Type B pancreatic cell (in vitro differentiated cells): ENCODE measurements around the gene TFF2. TPM values are rescaled to one million over a fixed set of nuclear protein-coding genes. Genes with fewer than 3 reads are reported as not detected.

Source experiments
- DNase-seq: peaks from one replicate; pipeline ENCODE4 v3.0.0; 2021; ENCODE audit warnings: mixed read lengths; ENCODE audit not compliant: unreplicated experiment; ENCODE audit errors: extremely low spot score
- H3K27ac Mint-ChIP-seq: 2 replicates; pipeline ENCODE4 v1.8.0; 2021; ENCODE audit warnings: mild to moderate bottlenecking, mixed read lengths
- H3K27me3 Mint-ChIP-seq: 2 replicates; pipeline ENCODE4 v1.8.0; 2021; ENCODE audit warnings: mixed read lengths
- H3K36me3 Mint-ChIP-seq: 2 replicates; pipeline ENCODE4 v1.8.0; 2021; ENCODE audit warnings: mixed read lengths
- H3K4me1 Mint-ChIP-seq: one replicate; pipeline ENCODE4 v1.8.0; 2021; ENCODE audit warnings: mixed read lengths; ENCODE audit not compliant: unreplicated experiment
- H3K4me3 Mint-ChIP-seq: 2 replicates; pipeline ENCODE4 v1.8.0; 2021; ENCODE audit warnings: mild to moderate bottlenecking, mixed read lengths
- H3K9me3 Mint-ChIP-seq: 2 replicates; pipeline ENCODE4 v1.8.0; 2021; ENCODE audit warnings: mixed read lengths
- CTCF ChIP-seq: fragments of 200-600 bp; sonication (generic); conservative IDR thresholded peaks from 2 replicates; pipeline ENCODE4 v1.5.0; 2021; ENCODE audit warnings: antibody characterized with exemption, mild to moderate bottlenecking
- total RNA-seq: library from RNA; stranded (reverse); gene quantifications from 2 replicates; pipeline ENCODE4 v1.2.1, GENCODE V29; 2021; ENCODE audit warnings: low replicate concordance

The TFF2 gene
- total RNA-seq, 1 donor from 2014 or later: 11.3 TPM

GRCh38 chr21:42319851-42320572, 30.8 kb downstream of the TFF2 start:
- TF ChIP-seq CTCF: no peak
- DNase-seq: peak; percentile 63
- Mint-ChIP-seq H3K9me3 (no peaks in the 10 kb centered on the region), H3K27ac (no peak overlapping the region), H3K36me3 (no peaks in the 10 kb centered on the region), H3K4me1 (peaks cover 8% of the 10 kb centered on the region), H3K4me3 (no peak overlapping the region), H3K27me3 (peaks cover 8% of the 10 kb centered on the region)

GRCh38 chr21:42319376-42319775, 31.4 kb downstream of the TFF2 start:
- no peaks in the 10 kb centered on the region for H3K36me3 Mint-ChIP-seq
- no peaks in the 10 kb centered on the region for H3K9me3 Mint-ChIP-seq
- H3K4me3 Mint-ChIP-seq: no peak overlapping the region
- no peak for TF ChIP-seq CTCF
- peak; percentile 62 for DNase-seq
- peaks cover 9% of the 10 kb centered on the region for H3K4me1 Mint-ChIP-seq
- H3K27me3 Mint-ChIP-seq: peaks cover 6% of the 10 kb centered on the region
- H3K27ac Mint-ChIP-seq: no peak overlapping the region

GRCh38 chr21:42317826-42318746, 32.7 kb downstream of the TFF2 start:
- H3K27ac Mint-ChIP-seq: no peak overlapping the region
- no peaks in the 10 kb centered on the region for H3K36me3 Mint-ChIP-seq
- H3K27me3 Mint-ChIP-seq: no peaks in the 10 kb centered on the region
- DNase-seq: peak; percentile 64
- no peak overlapping the region for H3K4me3 Mint-ChIP-seq
- H3K9me3 Mint-ChIP-seq: no peaks in the 10 kb centered on the region
- H3K4me1 Mint-ChIP-seq: peaks cover 16% of the 10 kb centered on the region
- TF ChIP-seq CTCF: no peak

GRCh38 chr21:42317341-42317741, 33.5 kb downstream of the TFF2 start:
- peak; percentile 48 for DNase-seq
- no peaks in the 10 kb centered on the region for H3K36me3 Mint-ChIP-seq
- H3K27me3 Mint-ChIP-seq: no peaks in the 10 kb centered on the region
- H3K9me3 Mint-ChIP-seq: no peaks in the 10 kb centered on the region
- peaks cover 16% of the 10 kb centered on the region for H3K4me1 Mint-ChIP-seq
- H3K27ac Mint-ChIP-seq: no peak overlapping the region
- no peak for TF ChIP-seq CTCF
- no peak overlapping the region for H3K4me3 Mint-ChIP-seq

GRCh38 chr21:42316891-42317290, 33.9 kb downstream of the TFF2 start:
- no peak for TF ChIP-seq CTCF
- H3K9me3 Mint-ChIP-seq: no peaks in the 10 kb centered on the region
- peaks cover 16% of the 10 kb centered on the region for H3K4me1 Mint-ChIP-seq
- H3K27ac Mint-ChIP-seq: no peak overlapping the region
- no peak overlapping the region for H3K4me3 Mint-ChIP-seq
- peak; percentile 60 for DNase-seq
- H3K36me3 Mint-ChIP-seq: no peaks in the 10 kb centered on the region
- H3K27me3 Mint-ChIP-seq: no peaks in the 10 kb centered on the region
